GM23338 (cell line): Measurements from ENCODE around the gene OR5D14.

Source experiments
- CREB1 ChIP-seq: fragments of 250-450 bp; sonication (Bioruptor Pico); IDR thresholded peaks from 2 replicates; pipeline ENCODE4 v1.5.0; 2020; ENCODE audit warnings: low read depth, mild to moderate bottlenecking, moderate library complexity
- CTCF ChIP-seq, 2 experiments: fragments of 200-600 bp in 1 of 2; sonication (generic) in 1 of 2; conservative IDR thresholded peaks; 2 replicates each; pipeline versions ENCODE4 v1.5.1 to v1.6.1; 2016 to 2017; ENCODE audit warnings: antibody characterized with exemption in 2 of 2, low read depth in 2 of 2, mild to moderate bottlenecking in 2 of 2, moderate library complexity in 1 of 2
- ETS1 ChIP-seq: IDR thresholded peaks from 2 replicates; pipeline ENCODE4 v1.6.1; 2016; ENCODE audit warnings: antibody characterized with exemption
- EZH2 ChIP-seq: fragments of 200-600 bp; sonication (generic); IDR thresholded peaks from one replicate; pipeline ENCODE4 v1.8.0; 2017; ENCODE audit warnings: antibody characterized with exemption, mild to moderate bottlenecking, low read depth; ENCODE audit not compliant: unreplicated experiment
- EZH2phosphoT487 ChIP-seq: fragments of 200-600 bp; sonication (generic); IDR thresholded peaks from one replicate; pipeline ENCODE4 v1.8.1; 2018; ENCODE audit warnings: antibody characterized with exemption; ENCODE audit not compliant: unreplicated experiment
- JUNB ChIP-seq: IDR thresholded peaks from one replicate; pipeline ENCODE4 v1.6.1; 2016; ENCODE audit warnings: antibody characterized with exemption; ENCODE audit not compliant: unreplicated experiment
- POLR2AphosphoS5 ChIP-seq: IDR thresholded peaks from 2 replicates; pipeline ENCODE4 v1.6.1; 2016; ENCODE audit warnings: antibody characterized with exemption, low read depth
- REST ChIP-seq: IDR thresholded peaks from one replicate; pipeline ENCODE4 v1.6.1; 2018; ENCODE audit warnings: antibody characterized with exemption; ENCODE audit not compliant: unreplicated experiment
- STAT1 ChIP-seq: IDR thresholded peaks from one replicate; pipeline ENCODE4 v1.6.1; 2016; ENCODE audit warnings: antibody characterized with exemption; ENCODE audit not compliant: unreplicated experiment
- ZNF331 ChIP-seq: fragments of 250-450 bp; sonication (Bioruptor Pico); IDR thresholded peaks from 2 replicates; pipeline ENCODE4 v1.5.0; 2020; ENCODE audit warnings: low read depth, mild to moderate bottlenecking, moderate library complexity

- TF ChIP-seq CTCF (conservative IDR thresholded peaks at IDR 0.05; ENCODE audit: low read depth in 2 of 2) (no peak), EZH2 (no peak), REST (no peak), POLR2AphosphoS5 (no peak), EZH2phosphoT487 (no peak), CREB1 (CRISPR knock-in tag) (no peak), JUNB (no peak), STAT1 (no peak), ZNF331 (CRISPR knock-in tag) (no peak), ETS1 (no peak)
These were observed 31.6 kb downstream of the OR5D14 start, which contains the start of gene OR5L2 for GRCh38 chr11:55826919-55827318.
